ENCODE measurements around the gene POU2F2.

DNA sequence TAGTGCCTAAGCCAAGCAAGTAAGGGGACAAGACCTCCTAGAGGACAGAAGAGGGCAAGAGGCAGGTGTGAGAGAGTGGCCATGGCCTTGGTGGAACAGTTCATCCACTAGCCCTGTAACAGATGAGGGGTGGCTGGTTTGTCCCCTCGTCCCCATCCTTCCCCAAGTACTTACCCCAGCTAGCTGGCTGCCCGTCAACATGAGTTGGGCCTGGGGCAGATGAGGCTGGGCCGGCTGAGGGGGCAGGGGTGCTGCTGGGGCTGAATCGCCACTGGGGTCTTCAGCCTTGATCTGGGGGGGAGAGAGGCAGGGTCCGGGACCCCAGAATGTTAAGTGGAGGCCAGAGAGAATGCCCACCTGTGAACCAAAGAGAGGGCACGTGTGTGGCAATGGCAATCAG lies 15.2 kb downstream of the POU2F2 start:
- TF ChIP-seq, protein P1, sequence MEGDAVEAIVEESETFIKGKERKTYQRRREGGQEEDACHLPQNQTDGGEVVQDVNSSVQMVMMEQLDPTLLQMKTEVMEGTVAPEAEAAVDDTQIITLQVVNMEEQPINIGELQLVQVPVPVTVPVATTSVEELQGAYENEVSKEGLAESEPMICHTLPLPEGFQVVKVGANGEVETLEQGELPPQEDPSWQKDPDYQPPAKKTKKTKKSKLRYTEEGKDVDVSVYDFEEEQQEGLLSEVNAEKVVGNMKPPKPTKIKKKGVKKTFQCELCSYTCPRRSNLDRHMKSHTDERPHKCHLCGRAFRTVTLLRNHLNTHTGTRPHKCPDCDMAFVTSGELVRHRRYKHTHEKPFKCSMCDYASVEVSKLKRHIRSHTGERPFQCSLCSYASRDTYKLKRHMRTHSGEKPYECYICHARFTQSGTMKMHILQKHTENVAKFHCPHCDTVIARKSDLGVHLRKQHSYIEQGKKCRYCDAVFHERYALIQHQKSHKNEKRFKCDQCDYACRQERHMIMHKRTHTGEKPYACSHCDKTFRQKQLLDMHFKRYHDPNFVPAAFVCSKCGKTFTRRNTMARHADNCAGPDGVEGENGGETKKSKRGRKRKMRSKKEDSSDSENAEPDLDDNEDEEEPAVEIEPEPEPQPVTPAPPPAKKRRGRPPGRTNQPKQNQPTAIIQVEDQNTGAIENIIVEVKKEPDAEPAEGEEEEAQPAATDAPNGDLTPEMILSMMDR (conservative IDR thresholded peaks at IDR 0.05; ENCODE audit: low read length), result no peak
- no peak for TF ChIP-seq EZH2phosphoT487 (IDR thresholded peaks at IDR 0.05; ENCODE audit: borderline replicate concordance, low read depth, low read length)

Data from OCI-LY7 (cell line).